GM23338 (cell line): ENCODE data around the gene LRRC8E. TPM values are rescaled to one million over a fixed set of nuclear protein-coding genes. Genes with fewer than 3 reads are reported as not detected.

ENCODE experiments used
- ATAC-seq: fragments of 200-7000 bp; cut with Tn5 transposase; 3 replicates; pipeline ENCODE4 v1.9.1; 2020
- DNase-seq: peaks from one replicate; pipeline ENCODE4 v3.0.0-alpha.2; 2015; ENCODE audit warnings: low spot score
- H2AFZ ChIP-seq: fragments of 200-600 bp; sonication (generic); 2 replicates; pipeline ENCODE4 v1.8.0; 2016; ENCODE audit warnings: antibody characterized with exemption, mild to moderate bottlenecking, moderate library complexity
- H3F3A ChIP-seq: fragments of 200-600 bp; sonication (generic); replicated peaks from 2 replicates; pipeline ENCODE4 v1.8.0; 2017; ENCODE audit warnings: antibody characterized with exemption, mixed run types, low read depth
- H3K27ac ChIP-seq: fragments of 200-600 bp; sonication (generic); 2 replicates; pipeline ENCODE4 v1.6.1; 2016; ENCODE audit warnings: low read depth
- H3K27me3 ChIP-seq: fragments of 200-600 bp; sonication (generic); 2 replicates; pipeline ENCODE4 v1.8.0; 2016; ENCODE audit warnings: mild to moderate bottlenecking, mixed run types, moderate library complexity; ENCODE audit not compliant: insufficient read depth
- H3K36me3 ChIP-seq: fragments of 200-600 bp; sonication (generic); 2 replicates; pipeline ENCODE4 v1.8.0; 2016; ENCODE audit warnings: mild to moderate bottlenecking; ENCODE audit not compliant: insufficient read depth
- H3K4me1 ChIP-seq: fragments of 200-600 bp; sonication (generic); 2 replicates; pipeline ENCODE4 v1.8.0; 2016; ENCODE audit warnings: mild to moderate bottlenecking, moderate library complexity; ENCODE audit not compliant: insufficient read depth
- H3K4me2 ChIP-seq: fragments of 200-600 bp; sonication (generic); 2 replicates; pipeline ENCODE4 v1.7.1; 2017; ENCODE audit warnings: mixed run types
- H3K4me3 ChIP-seq: fragments of 200-600 bp; sonication (generic); 2 replicates; pipeline ENCODE4 v1.6.1; 2016; ENCODE audit warnings: mixed run types
- H3K79me2 ChIP-seq: fragments of 200-600 bp; sonication (generic); replicated peaks from 2 replicates; pipeline ENCODE4 v1.8.0; 2017; ENCODE audit warnings: mild to moderate bottlenecking; ENCODE audit not compliant: insufficient read depth
- H3K9me2 ChIP-seq: fragments of 200-600 bp; sonication (generic); 2 replicates; pipeline ENCODE4 v1.8.0; 2017; ENCODE audit not compliant: insufficient read depth
- H4K20me1 ChIP-seq: fragments of 200-600 bp; sonication (generic); replicated peaks from 2 replicates; pipeline ENCODE4 v1.8.0; 2017; ENCODE audit warnings: mild to moderate bottlenecking; ENCODE audit not compliant: insufficient read depth
- H3K27ac Mint-ChIP-seq: 2 replicates; pipeline ENCODE4 v1.8.0; 2020; ENCODE audit warnings: inconsistent platforms, mild to moderate bottlenecking, moderate library complexity, mixed read lengths
- H3K27me3 Mint-ChIP-seq: 3 replicates; pipeline ENCODE4 v1.8.0; 2022; ENCODE audit warnings: low read depth, mild to moderate bottlenecking, moderate library complexity, mixed read lengths, inconsistent platforms; ENCODE audit not compliant: insufficient read depth, poor library complexity
- H3K36me3 Mint-ChIP-seq: 3 replicates; pipeline ENCODE4 v1.8.0; 2021; ENCODE audit warnings: low read depth, mild to moderate bottlenecking, inconsistent platforms, moderate library complexity, mixed read lengths
- H3K4me1 Mint-ChIP-seq: 3 replicates; pipeline ENCODE4 v1.8.0; 2020; ENCODE audit warnings: mild to moderate bottlenecking, inconsistent platforms, mixed read lengths
- H3K4me3 Mint-ChIP-seq: 3 replicates; pipeline ENCODE4 v1.8.0; 2021; ENCODE audit warnings: moderate library complexity, mild to moderate bottlenecking, inconsistent platforms, mixed read lengths
- H3K9me3 Mint-ChIP-seq: 3 replicates; pipeline ENCODE4 v1.8.0; 2020; ENCODE audit warnings: moderate library complexity, mild to moderate bottlenecking, inconsistent platforms, mixed read lengths
- CREB1 ChIP-seq: fragments of 250-450 bp; sonication (Bioruptor Pico); IDR thresholded peaks from 2 replicates; pipeline ENCODE4 v1.5.0; 2020; ENCODE audit warnings: low read depth, mild to moderate bottlenecking, moderate library complexity
- CTCF ChIP-seq, 2 experiments: fragments of 200-600 bp in 1 of 2; sonication (generic) in 1 of 2; conservative IDR thresholded peaks; 2 replicates each; pipeline versions ENCODE4 v1.5.1 to v1.6.1; 2016 to 2017; ENCODE audit warnings: antibody characterized with exemption in 2 of 2, low read depth in 2 of 2, mild to moderate bottlenecking in 2 of 2, moderate library complexity in 1 of 2
- POLR2AphosphoS5 ChIP-seq: IDR thresholded peaks from 2 replicates; pipeline ENCODE4 v1.6.1; 2016; ENCODE audit warnings: antibody characterized with exemption, low read depth
- REST ChIP-seq: IDR thresholded peaks from one replicate; pipeline ENCODE4 v1.6.1; 2018; ENCODE audit warnings: antibody characterized with exemption; ENCODE audit not compliant: unreplicated experiment
- STAT1 ChIP-seq: IDR thresholded peaks from one replicate; pipeline ENCODE4 v1.6.1; 2016; ENCODE audit warnings: antibody characterized with exemption; ENCODE audit not compliant: unreplicated experiment
- ZNF114 ChIP-seq: fragments of 250-450 bp; sonication (Bioruptor Pico); IDR thresholded peaks from 2 replicates; pipeline ENCODE4 v1.5.0; 2020; ENCODE audit warnings: mild to moderate bottlenecking, moderate library complexity
- ZNF331 ChIP-seq: fragments of 250-450 bp; sonication (Bioruptor Pico); IDR thresholded peaks from 2 replicates; pipeline ENCODE4 v1.5.0; 2020; ENCODE audit warnings: low read depth, mild to moderate bottlenecking, moderate library complexity
- ZNF462 ChIP-seq: fragments of 250-450 bp; sonication (Bioruptor Pico); IDR thresholded peaks from 2 replicates; pipeline ENCODE4 v1.5.0; 2020; ENCODE audit warnings: mild to moderate bottlenecking, moderate library complexity
- polyA plus RNA-seq: library from polyadenylated mRNA; unstranded; fragments of >200 nt; fragmentation: Nextera tagmentation; extraction: Ambion mirVana; gene quantifications from 2 replicates; pipeline ENCODE4 v1.2.1, GENCODE V29; 2016
- total RNA-seq: library from RNA; depleted of rRNA; stranded (reverse); fragments of >200 nt; shearing (Covaris generic); gene quantifications from 2 replicates; pipeline ENCODE4 v1.2.3, GENCODE V29; 2014

LRRC8E gene
- total and polyA plus RNA-seq, 2 experiments from 2014 or later: 0.29 to 4.8 TPM

GRCh38 chr19:7933828-7934725 lies 45.8 kb downstream of the LRRC8E start:
- Histone ChIP-seq H3K4me2 (no peak overlapping the region), H3K9me2 (no peaks in the 10 kb centered on the region), H3K4me3 (no peak overlapping the region), H3F3A (peaks cover 22% of the 10 kb centered on the region), H3K27me3 (no peaks in the 10 kb centered on the region), H3K36me3 (peaks cover 35% of the 10 kb centered on the region), H3K27ac (no peak overlapping the region), H2AFZ (no peak overlapping the region), H4K20me1 (peaks cover 20% of the 10 kb centered on the region), H3K4me1 (no peaks in the 10 kb centered on the region), H3K79me2 (peaks cover 14% of the 10 kb centered on the region)
- no peak overlapping the region for H3K27ac Mint-ChIP-seq
- H3K9me3 Mint-ChIP-seq: no peaks in the 10 kb centered on the region
- peaks cover 74% of the 10 kb centered on the region for H3K36me3 Mint-ChIP-seq
- H3K4me3 Mint-ChIP-seq: no peak overlapping the region
- peaks cover 6% of the 10 kb centered on the region for H3K27me3 Mint-ChIP-seq
- no peak for ATAC-seq
- DNase-seq: no peak
- TF ChIP-seq POLR2AphosphoS5: no peak
- no peak for TF ChIP-seq CREB1 (CRISPR knock-in tag)
- TF ChIP-seq ZNF331 (CRISPR knock-in tag): no peak
- no peak for TF ChIP-seq ZNF114
- no peak for TF ChIP-seq CTCF (conservative IDR thresholded peaks at IDR 0.05; ENCODE audit: low read depth in 2 of 2)
- TF ChIP-seq STAT1: no peak
- no peaks in the 10 kb centered on the region; the same call in 2 of the 3 replicates for H3K4me1 Mint-ChIP-seq

GRCh38 chr19:7934766-7935165 lies 46.5 kb downstream of the LRRC8E start:
- H3K4me3 Mint-ChIP-seq: no peak overlapping the region
- Histone ChIP-seq H3F3A (peaks cover 20% of the 10 kb centered on the region), H3K79me2 (peaks cover 18% of the 10 kb centered on the region), H3K9me2 (no peaks in the 10 kb centered on the region), H3K4me1 (no peaks in the 10 kb centered on the region), H3K36me3 (peaks cover 35% of the 10 kb centered on the region), H3K27ac (no peak overlapping the region), H4K20me1 (peaks cover 22% of the 10 kb centered on the region), H3K4me3 (no peak overlapping the region), H2AFZ (no peak overlapping the region), H3K27me3 (no peaks in the 10 kb centered on the region), H3K4me2 (no peak overlapping the region)
- peaks cover 3% of the 10 kb centered on the region for H3K27me3 Mint-ChIP-seq
- H3K36me3 Mint-ChIP-seq: peaks cover 74% of the 10 kb centered on the region
- H3K9me3 Mint-ChIP-seq: no peaks in the 10 kb centered on the region
- ATAC-seq (no peak), DNase-seq (no peak)
- no peak overlapping the region for H3K27ac Mint-ChIP-seq
- no peaks in the 10 kb centered on the region; the same call in 2 of the 3 replicates for H3K4me1 Mint-ChIP-seq
- TF ChIP-seq ZNF462 (CRISPR knock-in tag) (no peak), REST (no peak), ZNF114 (no peak), STAT1 (no peak)
